ENCODE measurements around the gene ALDH3B2. TPM values are rescaled to one million over a fixed set of nuclear protein-coding genes. Genes with fewer than 3 reads are reported as not detected.

ALDH3B2 gene
- total and polyA plus RNA-seq, 2 of the 8 experiments (the other 6 are each of a cell fraction or from before 2014, with no cell fraction given), result not detected

DNA sequence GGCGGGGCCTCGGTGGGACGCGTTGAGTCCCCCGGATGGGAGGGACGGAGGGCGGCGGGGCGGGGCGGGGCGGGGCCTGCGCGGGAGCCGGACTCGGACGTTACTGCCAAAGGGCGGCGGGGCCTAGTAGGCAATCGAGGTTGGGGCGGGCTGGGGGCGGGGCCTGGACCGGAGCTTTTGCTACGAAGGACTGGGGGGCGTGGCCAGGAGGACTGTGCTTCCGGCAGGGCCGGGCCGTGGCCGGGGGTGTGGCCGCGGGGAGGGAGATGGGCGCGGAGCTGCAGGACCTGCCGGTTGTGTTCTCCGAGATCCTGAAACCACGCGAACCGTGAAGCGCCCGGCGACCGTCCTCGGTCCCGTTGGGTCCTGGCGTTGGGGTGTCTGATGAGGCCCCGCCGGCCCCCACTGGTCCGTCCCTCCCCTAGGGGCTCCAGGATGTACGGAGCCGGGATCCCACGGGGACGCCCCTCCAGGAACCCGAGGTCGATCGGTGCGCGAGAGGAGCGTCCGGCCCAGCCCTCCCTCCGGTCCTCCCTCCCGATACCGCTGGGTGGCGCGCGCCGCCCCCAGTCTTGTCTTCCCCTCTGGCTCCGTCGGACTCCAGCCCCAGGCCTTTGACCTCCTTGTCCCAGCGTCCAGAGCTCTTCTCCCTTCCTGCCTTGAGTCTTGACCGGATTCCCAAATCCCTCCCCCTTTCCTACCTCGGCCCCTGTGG, 44.0 kb downstream of the ALDH3B2 start:
- H3K9ac ChIP-seq (replicated peaks in 1 of 4; ENCODE audit: extremely low read depth in 1 of 4, low read depth in 3 of 4, low read length in 3 of 4), result peak overlapping the region; percentile 37 to 71 (median 50); a peak in 6 of 7 replicates
- no peak overlapping the region; the same call in 1 of the 2 replicates for H2BK12ac ChIP-seq (ENCODE audit: low read depth, low read length)
- H3K79me1 ChIP-seq (ENCODE audit: low read depth, low read length), result no peaks in the 10 kb centered on the region
- peak overlapping the region; percentile 73 for H3K4ac ChIP-seq (replicated peaks; ENCODE audit: insufficient read length, low read depth, low read length)
- no peaks in the 10 kb centered on the region for H3K9me3 ChIP-seq (ENCODE audit: insufficient read depth in 2 of 2, low read depth in 1 of 2, low read length in 1 of 2)
- 2% methylated on average over 33 of the region's 70 CpGs; no CpG with 5 or more reads in 1 of the 2 experiments for WGBS, 2 experiments (ENCODE audit: extremely low coverage in 1 of 2, insufficient coverage in 1 of 2, insufficient read length in 1 of 2, insufficient replicate concordance in 2 of 2, low coverage in 1 of 2, low lambda C conversion rate in 2 of 2, missing lambda C conversion rate in 1 of 2)
- peaks cover 0 to 7% (median 0%) of the 10 kb centered on the region in 4 experiments; a peak in 1 of 8 replicates for H3K36me3 ChIP-seq (ENCODE audit: control insufficient read depth in 2 of 4, insufficient read depth in 4 of 4, low read length in 3 of 4)
- no peak for FAIRE-seq
- no peaks in the 10 kb centered on the region for H4K20me1 ChIP-seq (replicated peaks in 1 of 2; ENCODE audit: control insufficient read depth in 1 of 2, insufficient read depth in 2 of 2, low read length in 2 of 2)
- no peak overlapping the region for H2BK20ac ChIP-seq (ENCODE audit: low read length)
- H3K23me2 ChIP-seq (ENCODE audit: low read depth, low read length), result peaks cover 2% of the 10 kb centered on the region; the same call in 1 of the 2 replicates
- no peak overlapping the region for H2BK120ac ChIP-seq (replicated peaks; ENCODE audit: low read depth, low read length)
- H3K4me2 ChIP-seq (ENCODE audit: insufficient read depth in 1 of 2, low read depth in 2 of 2, low read length in 2 of 2), result peak overlapping the region; percentile 37 to 83
- H2BK5ac ChIP-seq (ENCODE audit: low read depth, low read length), result peak overlapping the region; percentile 40; the same call in 1 of the 2 replicates
- peaks cover 0 to 29% (median 18%) of the 10 kb centered on the region in 4 experiments; a peak in 6 of 7 replicates for H3K4me1 ChIP-seq (replicated peaks in 1 of 4; ENCODE audit: control insufficient read depth in 3 of 4, insufficient read depth in 4 of 4, low read length in 3 of 4)
- no peak overlapping the region; the same call in 1 of the 2 replicates for H2AK5ac ChIP-seq (ENCODE audit: low read depth, low read length)
- H3K4me3 ChIP-seq (ENCODE audit: extremely low read depth in 1 of 4, insufficient read depth in 2 of 4, low read depth in 3 of 4, low read length in 4 of 4), result peak overlapping the region; percentile 51 to 84 (median 78)
- peak; percentile 95 to 98 for DNase-seq (ENCODE audit: low read depth in 1 of 2, low spot score in 2 of 2)
- peak overlapping the region; percentile 83 for H3K18ac ChIP-seq (ENCODE audit: extremely low read depth, low read length)
- H3K79me2 ChIP-seq (ENCODE audit: control insufficient read depth in 1 of 2, insufficient read depth in 2 of 2, low read length in 2 of 2), result no peaks in the 10 kb centered on the region
- peak overlapping the region; percentile 66 for H4K8ac ChIP-seq (ENCODE audit: extremely low read depth, insufficient read depth, low read length)
- H3K27ac ChIP-seq (ENCODE audit: low read depth, low read length), result peak overlapping the region; percentile 35; the same call in 1 of the 2 replicates
- no peaks in the 10 kb centered on the region; a peak in 1 of 7 replicates for H3K27me3 ChIP-seq (replicated peaks in 1 of 4; ENCODE audit: control insufficient read depth in 3 of 4, extremely low read depth in 1 of 4, insufficient read depth in 3 of 4, low read length in 3 of 4)
- ChIA-PET CTCF (ENCODE audit: partially characterized antibody) (interaction anchor here (0.6 to 10.1 kb wide), 23 partner anchors 9 to 171 kb away, joined by 3 to 117 read pairs (median 4); partner anchors contain the start of genes CABP2 and TBX10), POLR2A (ENCODE audit: partially characterized antibody) (interaction anchor here (0.6 to 11.7 kb wide), 10 partner anchors 9 to 1733 kb away, joined by 3 to 194 read pairs (median 4); partner anchors contain the start of genes GSTP1 and TBX10)
- H2BK15ac ChIP-seq (ENCODE audit: low read length), result no peak overlapping the region
- H3K23ac ChIP-seq (ENCODE audit: insufficient read length), result no peak overlapping the region
- no peak overlapping the region for H4K91ac ChIP-seq (replicated peaks; ENCODE audit: insufficient read length, low read length)
- H4K5ac ChIP-seq (ENCODE audit: insufficient read length, low read depth, low read length), result no peak overlapping the region
- H3K14ac ChIP-seq (ENCODE audit: insufficient read length), result no peak overlapping the region
- H2AFZ ChIP-seq (ENCODE audit: low read length), result no peak overlapping the region
- H3K56ac ChIP-seq (replicated peaks; ENCODE audit: insufficient read length, low read depth, low read length), result peak overlapping the region; percentile 39
- TF ChIP-seq, protein P1, sequence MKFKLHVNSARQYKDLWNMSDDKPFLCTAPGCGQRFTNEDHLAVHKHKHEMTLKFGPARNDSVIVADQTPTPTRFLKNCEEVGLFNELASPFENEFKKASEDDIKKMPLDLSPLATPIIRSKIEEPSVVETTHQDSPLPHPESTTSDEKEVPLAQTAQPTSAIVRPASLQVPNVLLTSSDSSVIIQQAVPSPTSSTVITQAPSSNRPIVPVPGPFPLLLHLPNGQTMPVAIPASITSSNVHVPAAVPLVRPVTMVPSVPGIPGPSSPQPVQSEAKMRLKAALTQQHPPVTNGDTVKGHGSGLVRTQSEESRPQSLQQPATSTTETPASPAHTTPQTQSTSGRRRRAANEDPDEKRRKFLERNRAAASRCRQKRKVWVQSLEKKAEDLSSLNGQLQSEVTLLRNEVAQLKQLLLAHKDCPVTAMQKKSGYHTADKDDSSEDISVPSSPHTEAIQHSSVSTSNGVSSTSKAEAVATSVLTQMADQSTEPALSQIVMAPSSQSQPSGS (IDR thresholded peaks at IDR 0.05; ENCODE audit: low read length), result no peak
- TF ChIP-seq TCF12 (IDR thresholded peaks at IDR 0.05; ENCODE audit: low read depth, low read length) (no peak), TAF1 (IDR thresholded peaks at IDR 0.05; ENCODE audit: low read depth, low read length) (peak; percentile 52; the same call in 1 of the 2 replicates), CEBPB (IDR thresholded peaks at IDR 0.05; ENCODE audit: low read depth, low read length) (no peak), TEAD4 (IDR thresholded peaks at IDR 0.05; ENCODE audit: low read depth, low read length) (no peak)
- TF ChIP-seq, protein P2, sequence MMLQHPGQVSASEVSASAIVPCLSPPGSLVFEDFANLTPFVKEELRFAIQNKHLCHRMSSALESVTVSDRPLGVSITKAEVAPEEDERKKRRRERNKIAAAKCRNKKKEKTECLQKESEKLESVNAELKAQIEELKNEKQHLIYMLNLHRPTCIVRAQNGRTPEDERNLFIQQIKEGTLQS (IDR thresholded peaks at IDR 0.05; ENCODE audit: insufficient read depth, low read depth, low read length), result no peak
- TF ChIP-seq, protein P3, sequence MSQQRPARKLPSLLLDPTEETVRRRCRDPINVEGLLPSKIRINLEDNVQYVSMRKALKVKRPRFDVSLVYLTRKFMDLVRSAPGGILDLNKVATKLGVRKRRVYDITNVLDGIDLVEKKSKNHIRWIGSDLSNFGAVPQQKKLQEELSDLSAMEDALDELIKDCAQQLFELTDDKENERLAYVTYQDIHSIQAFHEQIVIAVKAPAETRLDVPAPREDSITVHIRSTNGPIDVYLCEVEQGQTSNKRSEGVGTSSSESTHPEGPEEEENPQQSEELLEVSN (IDR thresholded peaks at IDR 0.05), result no peak; the same call in 1 of the 2 replicates

Measured in H1 (cell line).